K562 (cell line): Measurements from ENCODE around the gene OR2V2. TPM values are rescaled to one million over a fixed set of nuclear protein-coding genes. Genes with fewer than 3 reads are reported as not detected.

Source experiments
- CGGBP1 ChIP-seq: fragments of 250-450 bp; sonication (Bioruptor Pico); IDR thresholded peaks from 2 replicates; pipeline ENCODE4 v1.9.0; 2021; ENCODE audit warnings: mild to moderate bottlenecking
- CHD7 ChIP-seq: fragments of 200-600 bp; sonication (generic); IDR thresholded peaks from one replicate; pipeline ENCODE4 v1.6.1; 2012; ENCODE audit warnings: mild to moderate bottlenecking, low read depth, low read length, inconsistent platforms
- EP400 ChIP-seq: fragments of 450-650 bp; IDR thresholded peaks from 2 replicates; pipeline ENCODE4 v1.6.1; 2017; ENCODE audit warnings: antibody characterized with exemption, mild to moderate bottlenecking, moderate library complexity
- FOXJ3 ChIP-seq: sonication (generic); formaldehyde crosslinking; IDR thresholded peaks from 2 replicates; pipeline ENCODE4 v1.4.0; 2020; ENCODE audit warnings: mild to moderate bottlenecking, missing genetic modification reagents
- FOXP4 ChIP-seq: sonication (generic); formaldehyde crosslinking; IDR thresholded peaks from 2 replicates; pipeline ENCODE4 v1.8.0; 2022; ENCODE audit warnings: mild to moderate bottlenecking, missing genetic modification reagents, borderline replicate concordance
- MCM2 ChIP-seq: fragments of 450-650 bp; IDR thresholded peaks from 2 replicates; pipeline ENCODE4 v1.6.1; 2017; ENCODE audit warnings: low read depth, mild to moderate bottlenecking
- MXD1 ChIP-seq: fragments of 250-450 bp; sonication (Bioruptor Pico); IDR thresholded peaks from 2 replicates; pipeline ENCODE4 v1.8.0; 2021; ENCODE audit warnings: borderline replicate concordance, mild to moderate bottlenecking, moderate library complexity; ENCODE audit not compliant: poor library complexity, severe bottlenecking
- NR2F6 ChIP-seq: fragments of 450-650 bp; formaldehyde crosslinking; IDR thresholded peaks from 2 replicates; pipeline ENCODE4 v1.4.0; 2020; ENCODE audit warnings: mild to moderate bottlenecking
- SMARCB1 ChIP-seq: IDR thresholded peaks from 2 replicates; pipeline ENCODE4 v1.6.1; 2011; ENCODE audit warnings: improper control_type of control experiment, low read depth; ENCODE audit not compliant: insufficient read length
- TFAP4 ChIP-seq: sonication (generic); formaldehyde crosslinking; IDR thresholded peaks from 2 replicates; pipeline ENCODE4 v1.8.0; 2022; ENCODE audit warnings: missing genetic modification reagents, mild to moderate bottlenecking, moderate library complexity, borderline replicate concordance
- ZNF431 ChIP-seq: sonication (generic); formaldehyde crosslinking; IDR thresholded peaks from 2 replicates; pipeline ENCODE4 v1.8.0; 2022; ENCODE audit warnings: mild to moderate bottlenecking, missing genetic modification reagents
- ZNF561 ChIP-seq: fragments of 450-650 bp; formaldehyde crosslinking; conservative IDR thresholded peaks from 2 replicates; pipeline ENCODE4 v1.4.0; 2020; ENCODE audit warnings: mild to moderate bottlenecking, moderate library complexity
- polyA plus RNA-seq, 8 experiments: library from polyadenylated mRNA; depleted of rRNA in 4 of 8; stranded (reverse) in 5 of 8; unstranded in 3 of 8; fragments of >200 nt; fragmentation: Nextera tagmentation in 2 of 8; fragmentation: Illumina TruSeq in 1 of 8; extraction: Ambion mirVana in 2 of 8; extraction: Trizol in 1 of 8; gene quantifications; 2 replicates each; pipeline versions ENCODE4 v1.2.1 to v1.2.3, GENCODE V29; 2011 to 2014; ENCODE audit warnings: inconsistent platforms in 1 of 8, missing spikeins in 1 of 8
- total RNA-seq, 7 experiments: library from RNA; depleted of rRNA in 6 of 7; stranded (reverse); fragments of >200 nt in 6 of 7; fragmentation: Illumina TruSeq in 2 of 7; extraction: Trizol in 2 of 7; gene quantifications; 2 replicates each; pipeline versions ENCODE4 v1.2.1 to v1.2.3, GENCODE V29; 2011 to 2021; ENCODE audit warnings: low replicate concordance in 1 of 7

The OR2V2 gene
- total and polyA plus RNA-seq, 9 of the 15 experiments (the other 6 are each of a cell fraction or from before 2014, with no cell fraction given), result 0.01 TPM; not detected in 8

- no peak for TF ChIP-seq CHD7
- TF ChIP-seq SMARCB1, result peak; percentile 2
- TF ChIP-seq NR2F6 (CRISPR knock-in tag), result no peak
- no peak for TF ChIP-seq CGGBP1 (CRISPR knock-in tag)
- no peak for TF ChIP-seq FOXP4 (CRISPR knock-in tag)
- TF ChIP-seq EP400, result peak; percentile 25; the same call in 1 of the 2 replicates
- TF ChIP-seq ZNF431 (CRISPR knock-in tag), result no peak
- no peak for TF ChIP-seq MCM2
- TF ChIP-seq MXD1, result no peak
- no peak for TF ChIP-seq FOXJ3 (CRISPR knock-in tag)
- no peak for TF ChIP-seq ZNF561 (CRISPR knock-in tag)
- TF ChIP-seq TFAP4 (CRISPR knock-in tag), result no peak
Observed at GRCh38 chr5:181167814-181168488, 20.6 kb downstream of the OR2V2 start (continued).
